DMS 273 (cell line): ENCODE measurements around the gene NBPF14.
A peak's percentile ranks its signal among the peaks of the same experiment; 100 is the strongest.
"Not testable (repeated sequence)": the region's sequence is repeated elsewhere in the genome, so short reads cannot be mapped to it uniquely, and the experiment has no call there.

Experiments
- DNase-seq: peaks from one replicate; lab custom pipeline; 2025; ENCODE audit not compliant: unreplicated experiment; lab: John Stamatoyannopoulos, UW

Gene NBPF14, protein sequence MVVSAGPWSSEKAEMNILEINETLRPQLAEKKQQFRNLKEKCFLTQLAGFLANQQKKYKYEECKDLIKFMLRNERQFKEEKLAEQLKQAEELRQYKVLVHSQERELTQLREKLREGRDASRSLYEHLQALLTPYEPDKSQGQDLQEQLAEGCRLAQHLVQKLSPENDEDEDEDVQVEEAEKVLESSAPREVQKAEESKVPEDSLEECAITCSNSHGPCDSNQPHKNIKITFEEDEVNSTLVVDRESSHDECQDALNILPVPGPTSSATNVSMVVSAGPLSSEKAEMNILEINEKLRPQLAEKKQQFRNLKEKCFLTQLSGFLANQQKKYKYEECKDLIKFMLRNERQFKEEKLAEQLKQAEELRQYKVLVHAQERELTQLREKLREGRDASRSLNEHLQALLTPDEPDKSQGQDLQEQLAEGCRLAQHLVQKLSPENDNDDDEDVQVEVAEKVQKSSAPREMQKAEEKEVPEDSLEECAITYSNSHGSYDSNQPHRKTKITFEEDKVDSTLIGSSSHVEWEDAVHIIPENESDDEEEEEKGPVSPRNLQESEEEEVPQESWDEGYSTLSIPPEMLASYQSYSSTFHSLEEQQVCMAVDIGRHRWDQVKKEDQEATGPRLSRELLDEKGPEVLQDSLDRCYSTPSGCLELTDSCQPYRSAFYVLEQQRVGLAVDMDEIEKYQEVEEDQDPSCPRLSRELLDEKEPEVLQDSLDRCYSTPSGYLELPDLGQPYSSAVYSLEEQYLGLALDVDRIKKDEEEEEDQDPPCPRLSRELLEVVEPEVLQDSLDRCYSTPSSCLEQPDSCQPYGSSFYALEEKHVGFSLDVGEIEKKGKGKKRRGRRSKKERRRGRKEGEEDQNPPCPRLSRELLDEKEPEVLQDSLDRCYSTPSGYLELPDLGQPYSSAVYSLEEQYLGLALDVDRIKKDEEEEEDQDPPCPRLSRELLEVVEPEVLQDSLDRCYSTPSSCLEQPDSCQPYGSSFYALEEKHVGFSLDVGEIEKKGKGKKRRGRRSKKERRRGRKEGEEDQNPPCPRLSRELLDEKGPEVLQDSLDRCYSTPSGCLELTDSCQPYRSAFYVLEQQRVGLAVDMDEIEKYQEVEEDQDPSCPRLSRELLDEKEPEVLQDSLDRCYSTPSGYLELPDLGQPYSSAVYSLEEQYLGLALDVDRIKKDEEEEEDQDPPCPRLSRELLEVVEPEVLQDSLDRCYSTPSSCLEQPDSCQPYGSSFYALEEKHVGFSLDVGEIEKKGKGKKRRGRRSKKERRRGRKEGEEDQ (N-terminal part only)

DNA sequence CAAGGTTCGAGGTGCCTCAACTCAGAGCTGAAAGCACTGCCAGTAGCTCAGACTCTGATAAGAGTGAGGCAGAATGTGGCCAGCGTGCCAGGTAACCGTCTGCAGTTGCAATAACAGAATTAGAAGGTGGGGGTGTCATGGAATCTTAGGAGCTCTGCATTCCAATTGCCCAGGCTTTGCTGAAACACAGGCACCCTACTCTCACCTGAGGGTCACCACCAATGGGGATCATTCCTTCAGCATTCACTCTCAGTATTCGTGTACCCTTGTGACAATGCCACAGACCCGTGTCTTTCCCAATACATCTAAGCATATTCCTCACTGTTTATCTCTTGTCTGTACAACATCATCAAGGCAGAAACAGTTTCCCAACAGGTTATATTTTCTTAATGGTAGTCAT is at the start of gene NBPF14:
NBPF14 (minus strand) TSS at position 101 of the 400 bp plus-strand sequence. CDS start 294 bp downstream, outside the sequence.
- not testable (repeated sequence) for DNase-seq

DNA sequence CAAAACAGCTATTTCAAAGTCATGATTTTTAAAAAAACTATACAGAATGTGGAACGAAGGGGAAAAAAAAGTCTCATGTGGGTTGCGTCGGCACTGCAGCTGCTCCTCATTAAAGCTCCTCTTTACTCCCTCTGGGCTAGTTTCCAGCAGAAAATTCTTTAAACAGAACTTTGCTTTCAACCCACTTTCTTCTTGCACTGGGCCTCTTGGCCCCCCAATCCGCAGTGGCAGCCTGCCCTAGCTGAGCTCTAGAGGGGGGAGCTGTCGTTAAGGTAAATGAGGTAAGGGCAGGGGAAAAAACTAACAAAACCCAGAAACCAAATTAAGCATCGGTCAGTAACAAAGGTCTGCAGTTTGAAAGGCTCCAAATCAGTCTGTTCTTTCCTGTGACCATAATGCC is 29.6 kb upstream of the NBPF14 start:
- DNase-seq: not testable (repeated sequence)

DNA sequence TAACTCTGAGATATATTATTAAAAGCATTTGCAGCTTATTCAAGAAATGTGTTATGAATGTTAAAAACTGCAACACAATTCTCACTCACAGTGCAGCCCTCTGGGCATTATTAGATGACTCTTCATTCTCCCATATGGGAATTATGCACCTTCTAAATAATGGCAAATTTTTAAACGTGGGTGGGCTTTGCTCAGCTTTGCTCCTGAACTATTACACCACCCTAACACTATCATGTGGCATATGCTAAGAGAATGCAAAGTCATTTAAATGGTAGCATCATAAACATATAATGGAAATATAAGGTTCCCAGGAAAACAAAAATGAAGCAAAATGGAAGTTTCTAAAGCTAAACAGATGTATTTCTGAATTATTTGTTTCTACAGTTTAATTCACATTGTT is 22.4 kb upstream of the NBPF14 start:
- not testable (repeated sequence) for DNase-seq

DNA sequence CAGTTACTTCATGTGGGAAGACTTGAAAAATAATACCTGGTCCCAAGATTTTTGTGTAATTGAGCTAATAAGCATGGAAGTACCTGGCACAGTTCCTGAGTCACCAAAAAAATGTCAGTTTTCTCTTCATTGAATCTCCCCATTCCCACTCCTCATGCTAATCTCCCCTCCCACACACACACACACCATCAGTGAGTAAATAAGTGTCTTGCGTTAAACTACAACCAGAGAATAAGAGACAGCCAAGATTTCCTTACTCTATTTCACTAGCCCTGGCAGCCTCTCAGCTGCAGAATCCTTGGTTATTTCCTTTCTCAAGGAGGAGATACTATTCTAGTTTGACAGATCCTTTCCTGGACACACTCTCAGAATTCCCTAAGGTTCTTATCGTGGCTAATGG is 9.5 kb upstream of the NBPF14 start:
- DNase-seq: not testable (repeated sequence)

DNA sequence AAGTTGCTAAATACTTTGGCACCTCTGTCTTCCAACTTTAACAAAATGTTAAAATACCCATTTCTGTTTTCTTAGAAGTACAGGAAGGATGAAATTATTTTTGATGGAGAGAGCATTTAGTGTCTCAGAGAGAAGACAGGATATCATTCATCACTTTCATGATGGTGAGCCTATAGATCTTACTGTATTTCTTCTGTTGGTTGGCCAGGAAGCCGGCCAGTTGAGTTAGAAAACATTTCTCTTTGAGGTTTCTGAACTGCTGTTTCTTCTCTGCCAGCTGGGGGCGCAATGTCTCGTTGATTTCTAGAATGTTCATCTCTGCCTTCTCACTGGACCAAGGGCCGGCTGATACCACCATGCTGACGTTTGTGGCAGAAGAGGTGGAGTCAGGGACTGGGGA is 451 bp downstream of the NBPF14 start:
- not testable (repeated sequence) for DNase-seq

DNA sequence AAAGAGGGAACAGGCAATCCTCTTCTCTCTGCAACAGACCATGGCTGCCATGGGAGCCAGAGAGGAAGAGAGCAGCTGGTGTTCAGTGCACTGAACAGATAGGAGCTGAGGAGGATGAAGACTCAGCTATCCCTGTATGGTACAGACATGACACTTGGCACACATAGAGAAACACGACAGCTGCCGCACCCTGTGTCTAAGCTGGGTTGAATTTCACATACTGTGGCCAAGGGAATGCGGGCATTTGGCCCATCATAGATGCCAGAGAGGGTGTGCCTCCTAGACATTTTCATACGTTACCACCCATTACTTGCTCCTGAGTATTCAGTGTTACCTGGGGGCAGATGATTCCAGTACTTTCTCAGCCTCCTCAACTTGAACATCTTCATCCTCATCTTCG is 4.7 kb downstream of the NBPF14 start:
- DNase-seq: not testable (repeated sequence)

DNA sequence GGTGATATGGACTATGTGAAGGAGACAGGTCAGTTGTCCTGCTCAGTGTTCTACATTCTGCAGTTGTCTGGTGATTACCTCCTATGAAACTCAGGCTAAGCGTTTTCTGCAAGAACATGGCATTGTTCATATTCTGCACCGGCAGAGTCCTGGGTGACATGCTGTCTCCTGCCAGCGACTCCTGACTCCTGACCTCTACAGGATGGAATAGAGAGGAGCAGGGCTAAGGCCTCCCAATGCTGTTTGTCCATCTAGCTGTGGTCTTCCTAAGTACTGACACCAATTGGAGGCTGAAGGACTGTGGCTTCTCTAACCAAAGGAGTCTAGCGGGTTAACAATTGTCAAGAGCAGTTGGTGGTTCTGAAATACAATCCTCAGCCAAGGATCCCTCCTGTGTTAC is 63.7 kb downstream of the NBPF14 start:
- DNase-seq: not testable (repeated sequence)

DNA sequence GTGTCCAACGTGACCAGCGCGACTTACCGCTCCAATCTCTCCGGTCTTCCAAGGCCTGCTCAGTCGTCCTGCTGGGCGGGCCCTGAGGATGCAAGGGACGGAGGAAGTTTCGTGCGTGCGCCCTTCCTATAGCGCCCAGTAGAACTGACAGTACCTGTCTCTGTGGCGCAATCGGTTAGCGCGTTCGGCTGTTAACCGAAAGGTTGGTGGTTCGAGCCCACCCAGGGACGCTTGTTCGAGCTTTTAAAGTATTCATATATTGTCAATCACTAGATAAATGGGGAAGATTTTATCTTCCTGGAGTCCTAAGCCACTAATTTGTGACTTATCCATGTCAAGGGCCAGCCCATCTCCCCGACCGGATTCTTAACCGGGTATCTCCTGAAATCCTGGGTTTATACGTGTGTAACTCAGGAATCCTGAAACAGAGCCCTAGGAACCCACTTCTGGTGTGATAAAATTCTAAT is 66.7 kb downstream of the NBPF14 start:
- peak; percentile 87 for DNase-seq

DNA sequence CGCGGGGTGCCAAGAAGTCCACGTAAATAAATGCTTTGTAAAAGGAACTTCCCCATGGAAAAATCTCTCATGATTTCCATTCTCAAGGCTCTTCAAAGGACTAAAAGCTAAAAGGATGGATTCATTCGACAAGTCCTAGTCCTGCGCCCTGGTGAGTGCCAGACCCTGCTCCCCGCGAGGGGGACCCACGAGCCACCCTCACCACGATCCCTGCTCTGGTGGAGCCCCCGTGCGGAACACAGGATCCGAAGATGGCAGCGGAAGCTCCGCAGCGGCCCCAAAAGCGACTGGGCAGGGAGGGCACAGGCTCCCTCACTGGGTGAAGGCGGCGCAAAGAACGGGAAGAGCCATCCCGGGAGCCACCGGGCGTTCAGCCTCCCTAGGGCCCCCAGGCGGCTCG is 67.2 kb downstream of the NBPF14 start:
- DNase-seq: not testable (repeated sequence)

DNA sequence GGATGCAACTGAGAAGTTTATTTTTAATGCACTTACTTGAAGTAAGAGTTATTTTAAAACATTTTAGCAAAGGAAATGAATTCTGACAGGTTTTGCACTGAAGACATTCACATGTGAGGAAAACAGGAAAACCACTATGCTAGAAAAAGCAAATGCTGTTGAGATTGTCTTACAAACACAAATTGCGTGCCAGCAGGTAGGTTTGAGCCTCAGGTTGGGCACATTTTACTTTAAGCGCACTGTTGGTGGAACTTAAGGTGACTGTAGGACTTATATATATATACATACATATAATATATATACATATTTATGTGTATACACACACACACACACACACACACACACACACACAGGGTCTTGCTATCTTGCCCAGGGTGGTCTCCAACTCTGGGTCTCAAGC is 69.2 kb downstream of the NBPF14 start:
- not testable (repeated sequence) for DNase-seq

DNA sequence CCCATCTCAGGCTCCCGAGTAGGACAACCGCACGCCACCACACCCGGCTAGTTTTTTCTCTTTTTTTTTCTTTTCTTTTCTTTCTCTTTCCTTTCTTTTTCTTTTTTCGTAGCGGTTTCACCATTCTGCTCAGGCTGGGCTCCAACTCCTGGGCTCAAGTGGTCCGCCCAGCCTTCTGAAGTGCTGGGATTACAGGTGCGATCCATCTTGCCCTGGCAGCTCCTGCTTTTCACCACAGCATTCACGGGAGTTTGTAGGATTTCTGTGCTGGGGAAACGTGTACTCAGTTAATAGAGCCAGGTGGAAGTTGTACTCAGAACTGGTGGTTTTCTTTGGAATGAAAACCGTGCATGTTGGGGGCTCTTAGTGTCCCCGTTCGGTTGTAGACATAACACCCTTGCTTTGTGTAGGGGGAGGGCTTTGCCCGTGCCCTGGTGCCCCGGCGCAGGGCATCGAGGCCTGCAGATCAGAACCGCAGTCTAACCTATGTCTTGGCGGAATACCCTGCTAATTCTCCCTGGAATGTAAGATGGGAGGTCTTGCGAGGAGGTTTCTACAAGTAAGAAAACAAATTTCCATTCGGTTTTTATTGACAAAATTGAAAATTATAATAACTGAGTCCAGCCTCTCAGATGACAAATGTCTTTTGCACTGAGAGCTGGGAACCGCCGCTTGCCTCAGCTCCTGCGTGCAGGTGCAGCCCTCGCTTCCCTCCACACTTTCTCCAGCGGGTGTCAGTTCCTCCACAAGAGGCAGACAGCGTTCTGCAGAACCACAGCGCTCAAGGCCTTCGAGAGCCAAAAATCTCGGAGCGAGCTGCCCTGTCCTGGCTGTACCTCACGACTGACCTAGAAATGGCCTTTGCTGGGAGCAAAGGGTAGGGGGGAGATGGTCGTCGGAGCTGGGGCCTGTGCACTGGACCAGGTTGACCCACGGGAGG is 72.3 kb downstream of the NBPF14 start:
- DNase-seq: not testable (repeated sequence)

DNA sequence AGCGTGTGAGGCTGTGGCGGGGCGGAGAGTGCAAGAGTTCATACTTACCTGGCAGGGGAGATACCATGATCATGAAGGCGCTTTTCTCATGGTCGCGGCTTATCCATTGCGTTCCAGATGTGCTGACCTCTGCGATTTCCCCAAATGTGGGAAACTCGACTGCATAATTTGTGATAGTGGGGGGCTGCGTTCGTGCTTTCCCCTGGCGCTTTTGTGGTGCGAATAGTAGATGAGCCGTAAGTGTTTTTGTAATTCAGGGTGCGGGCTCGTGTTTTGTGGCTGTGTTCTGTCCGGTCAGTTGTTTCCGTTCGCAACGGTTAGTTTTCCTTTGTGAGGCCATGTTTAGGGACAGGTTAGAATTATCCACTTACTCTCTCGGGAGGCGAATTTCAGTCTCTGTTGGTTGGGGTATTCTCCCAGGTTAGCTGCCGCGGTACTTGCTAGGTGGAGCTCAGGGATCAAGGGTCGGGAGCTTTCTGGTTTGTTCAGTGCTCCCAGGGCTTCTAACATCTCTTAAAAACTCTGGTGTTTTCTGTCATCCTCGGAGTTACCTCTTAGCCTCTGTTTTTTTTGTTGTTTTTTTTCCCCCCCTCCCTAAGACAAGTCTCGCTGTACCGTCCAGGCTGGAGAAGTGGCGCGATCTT is 73.1 kb downstream of the NBPF14 start:
- DNase-seq: peak; percentile 56

DNA sequence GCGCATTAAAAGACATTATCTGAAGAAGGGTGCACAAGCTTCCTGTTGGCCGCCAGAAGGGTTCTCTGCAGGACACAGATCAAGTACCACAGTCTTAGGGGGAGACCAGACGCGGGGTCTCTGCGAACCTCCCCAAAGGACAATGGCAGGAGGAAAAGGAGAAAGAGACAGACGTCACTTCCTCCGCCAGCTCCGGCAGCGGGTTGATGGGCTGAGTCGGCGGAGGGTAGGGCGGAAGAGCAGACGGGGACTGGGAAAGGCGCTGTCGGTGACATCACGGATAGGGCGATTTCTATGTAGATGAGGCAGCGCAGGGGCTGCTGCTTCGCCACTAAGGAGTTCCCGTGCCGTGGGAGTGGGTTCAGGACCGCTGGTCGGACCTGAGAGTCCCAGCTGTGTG is 73.7 kb downstream of the NBPF14 start:
- peak; percentile 7 for DNase-seq

DNA sequence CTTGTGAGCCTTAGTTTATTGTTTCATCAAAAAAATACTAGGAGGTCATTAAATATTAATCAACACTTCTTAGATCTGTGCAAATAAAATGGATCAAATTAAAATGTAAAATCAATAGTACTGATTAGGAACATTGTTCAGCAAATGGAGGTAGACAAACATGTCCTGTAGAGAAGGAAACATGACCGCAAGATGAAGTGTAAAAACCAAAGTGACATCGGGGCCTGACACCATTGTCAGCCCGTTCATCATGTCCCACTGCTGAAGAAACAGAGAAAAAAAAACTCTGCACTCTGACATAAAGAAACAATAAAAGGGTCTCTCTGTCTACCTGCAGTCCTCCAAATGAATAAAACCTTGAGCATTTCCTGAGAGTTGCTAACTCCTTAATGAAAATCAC is 81.5 kb downstream of the NBPF14 start:
- DNase-seq: not testable (repeated sequence)

DNA sequence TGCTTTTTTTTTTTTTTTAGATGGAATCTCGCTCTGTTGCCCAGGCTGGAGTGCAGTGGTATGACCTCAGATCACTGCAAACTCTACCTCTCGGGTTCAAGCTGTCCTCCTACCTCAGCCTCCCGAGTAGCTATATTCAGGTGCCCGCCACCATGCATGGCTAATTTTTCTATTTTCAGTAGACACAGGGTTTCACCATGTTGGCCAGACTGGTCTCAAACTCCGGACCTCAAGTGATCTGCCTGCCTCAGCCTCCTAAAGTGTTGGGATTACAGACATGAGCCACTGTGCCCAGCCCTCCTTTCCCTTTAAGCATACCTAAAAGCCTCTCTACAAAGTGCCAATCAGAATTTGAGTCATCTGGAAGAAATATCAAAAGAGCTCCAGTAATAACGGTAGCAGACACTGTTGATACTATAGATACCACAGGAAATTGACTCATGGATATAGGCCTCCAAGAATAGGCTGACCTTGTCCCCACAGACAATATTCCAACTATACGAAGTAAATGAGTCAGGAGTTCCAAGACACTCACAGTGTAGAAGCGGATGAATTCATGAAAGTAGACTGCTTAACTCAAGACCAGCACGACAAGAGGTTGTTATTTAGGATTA is 83.1 kb downstream of the NBPF14 start:
- DNase-seq: not testable (repeated sequence)

DNA sequence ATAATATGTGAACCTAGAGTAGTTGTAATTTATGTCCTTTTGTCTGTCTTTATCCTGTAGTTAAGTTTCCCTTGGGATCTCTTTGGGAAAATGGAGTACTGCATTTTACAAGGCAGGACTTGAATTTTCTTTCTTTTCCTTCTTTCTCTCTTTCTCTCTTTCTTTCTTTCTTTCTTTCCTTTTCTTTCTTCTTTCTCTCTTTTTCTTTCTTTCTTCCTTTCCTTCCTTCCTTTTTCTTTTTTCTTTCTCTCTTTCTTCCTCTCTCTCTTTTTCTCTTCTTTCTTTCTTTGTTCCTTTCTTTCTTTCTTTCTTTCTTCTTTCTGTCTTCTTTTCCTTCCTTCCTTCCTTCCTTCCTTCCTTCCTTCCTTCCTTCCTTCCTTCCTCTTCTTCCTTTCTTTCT is 101.9 kb downstream of the NBPF14 start:
- DNase-seq: not testable (repeated sequence)

DNA sequence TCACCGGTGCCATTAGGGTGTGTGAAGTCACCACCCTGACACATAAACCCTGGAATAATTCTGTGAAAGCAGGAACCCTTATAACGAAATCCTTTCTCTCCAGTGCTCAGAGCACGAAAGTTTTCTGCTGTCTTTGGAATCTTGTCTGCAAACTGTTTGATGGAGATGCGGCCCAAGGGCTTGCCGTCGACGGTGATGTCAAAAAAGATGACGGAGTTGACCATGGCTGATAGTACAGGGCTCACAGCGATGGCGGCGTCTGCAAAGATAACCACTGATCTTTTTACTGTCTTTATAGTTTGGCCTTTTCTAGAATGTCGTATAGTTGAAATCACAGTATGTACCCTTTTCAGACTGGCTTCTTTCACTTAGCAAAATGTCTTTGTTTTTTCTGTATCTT is 112.8 kb downstream of the NBPF14 start, which contains the start of gene PPIAL4G:
PPIAL4G (minus strand) TSS at position 274 of the 400 bp plus-strand sequence; CDS start at position 224, 50 bp downstream.
- DNase-seq: not testable (repeated sequence)
